Stimulated activated naive CD8-positive, alpha-beta T cell treated with anti-CD3 and anti-CD28 coated beads, Interleukin-15, amount 100 ng/mL, for 72 hours (primary cell): ENCODE results near the gene SMCO2.

Source experiments
- ATAC-seq: fragments of 150-1000 bp; cut with Tn5 transposase; 2 replicates; pipeline ENCODE4 v1.10.0; 2021; ENCODE audit warnings: mild to moderate bottlenecking, moderate library complexity
- DNase-seq, 2 donors: peaks; one replicate each; pipeline ENCODE4 v3.0.0; 2021 to 2022
- H3K27ac Mint-ChIP-seq, 2 donors: one replicate each; pipeline ENCODE4 v1.8.0; 2022; ENCODE audit warnings: mild to moderate bottlenecking in 2 of 2, mixed read lengths in 2 of 2, moderate library complexity in 2 of 2
- H3K27me3 Mint-ChIP-seq: one replicate; pipeline ENCODE4 v1.8.0; 2022; ENCODE audit warnings: mixed read lengths
- H3K4me1 Mint-ChIP-seq: one replicate; pipeline ENCODE4 v1.8.0; 2022; ENCODE audit warnings: mild to moderate bottlenecking, mixed read lengths
- H3K4me3 Mint-ChIP-seq, 2 donors: one replicate each; pipeline ENCODE4 v1.8.0; 2022; ENCODE audit warnings: mild to moderate bottlenecking in 2 of 2, mixed read lengths in 2 of 2, moderate library complexity in 1 of 2
- H3K9me3 Mint-ChIP-seq, 2 donors: one replicate each; pipeline ENCODE4 v1.8.0; 2022; ENCODE audit warnings: mixed read lengths in 2 of 2

SMCO2 gene

DNA sequence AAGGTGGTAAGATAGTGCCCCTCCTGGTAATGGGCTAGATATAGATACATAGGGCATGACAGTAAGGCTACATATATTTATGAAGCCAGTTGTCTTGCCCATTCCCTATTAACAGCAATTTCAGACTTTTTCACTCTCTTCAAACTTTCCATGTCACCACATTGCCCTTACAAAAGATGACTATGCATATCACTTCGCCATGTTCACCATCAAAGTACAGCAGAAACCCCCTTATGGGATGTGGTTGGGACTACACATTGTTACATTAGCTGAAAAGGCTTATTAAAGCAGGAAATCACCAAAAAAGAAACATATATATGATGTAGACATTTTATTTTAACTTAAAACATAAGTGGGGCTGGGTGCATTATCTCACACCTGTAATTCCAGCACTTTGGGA is 9.8 kb upstream of the SMCO2 start:
- DNase-seq: peak in 1 of 2 donors; percentile 23
- Mint-ChIP-seq H3K9me3 (peaks cover 0 to 11% of the 10 kb centered on the region in 2 donors), H3K4me3 (no peak overlapping the region), H3K4me1 (peaks cover 43% of the 10 kb centered on the region), H3K27me3 (peaks cover 14% of the 10 kb centered on the region), H3K27ac (no peak overlapping the region)
- ATAC-seq: peak; percentile 88

DNA sequence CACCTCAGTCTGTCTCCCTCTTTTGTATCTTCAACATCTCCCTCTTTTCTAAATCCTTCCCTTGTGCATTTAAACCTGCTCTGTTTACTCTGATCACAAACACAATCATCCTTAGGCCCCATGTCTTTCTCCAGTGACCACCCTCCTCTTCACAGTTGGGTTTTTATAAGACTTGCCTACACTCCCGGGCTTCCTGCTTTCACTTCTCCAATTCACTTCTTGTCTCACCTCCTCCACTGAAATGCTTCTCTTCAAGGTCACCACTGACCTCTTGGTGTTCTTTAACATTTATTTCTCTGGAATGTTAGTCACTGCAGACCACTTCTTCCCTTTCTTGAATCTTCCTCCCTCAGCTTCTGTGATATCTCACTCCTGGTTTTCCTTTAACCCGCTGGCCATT is 8.7 kb upstream of the SMCO2 start:
- Mint-ChIP-seq H3K27ac (no peak overlapping the region), H3K4me3 (peak overlapping the region in 1 of 2 donors; percentile 1), H3K4me1 (peaks cover 40% of the 10 kb centered on the region), H3K9me3 (peaks cover 0 to 8% of the 10 kb centered on the region in 2 donors), H3K27me3 (peaks cover 14% of the 10 kb centered on the region)
- DNase-seq (no peak), ATAC-seq (no peak)

DNA sequence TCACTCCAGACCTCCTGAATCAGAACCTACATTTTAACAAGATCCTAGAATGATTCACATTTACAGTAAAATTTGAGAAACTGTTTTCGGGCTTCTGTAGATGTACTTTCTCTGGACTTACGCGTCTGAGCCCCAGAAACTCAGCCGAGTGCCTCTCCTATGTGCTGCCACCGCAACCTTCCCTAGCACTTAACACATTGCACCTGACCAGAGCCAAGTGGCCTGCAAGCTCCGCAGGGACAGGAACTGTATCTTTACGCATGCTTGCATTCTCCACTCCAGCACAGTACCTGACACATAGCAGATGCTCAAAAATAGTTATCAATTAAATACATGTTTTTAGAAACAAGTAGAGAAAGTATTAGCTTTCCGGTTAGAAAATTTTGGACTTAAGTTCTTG is 1.2 kb downstream of the SMCO2 start:
- H3K27ac Mint-ChIP-seq: no peak overlapping the region
- DNase-seq: no peak
- H3K9me3 Mint-ChIP-seq: peaks cover 0 to 20% of the 10 kb centered on the region in 2 donors
- ATAC-seq: no peak
- no peaks in the 10 kb centered on the region for H3K4me1 Mint-ChIP-seq
- H3K27me3 Mint-ChIP-seq: peaks cover 7% of the 10 kb centered on the region
- no peak overlapping the region for H3K4me3 Mint-ChIP-seq

DNA sequence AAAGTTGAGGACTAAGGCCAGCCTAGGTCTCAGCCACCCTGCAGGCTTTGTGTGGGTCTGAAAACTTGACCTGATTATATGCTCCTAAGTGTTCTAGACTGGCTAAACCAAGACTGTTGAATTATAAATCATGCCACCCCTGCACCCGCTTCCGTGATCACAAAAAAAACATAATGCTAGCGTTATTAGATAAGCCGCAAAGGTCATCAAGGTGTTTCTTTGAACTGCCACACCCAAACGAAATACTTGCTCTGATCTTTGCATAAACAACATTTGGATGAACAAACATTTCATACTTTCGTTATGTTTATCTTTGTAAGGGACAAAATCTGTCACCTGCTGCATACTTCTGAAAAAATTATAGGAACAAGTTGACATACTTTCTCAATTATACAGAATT is 2.5 kb downstream of the SMCO2 start:
- DNase-seq: no peak
- Mint-ChIP-seq H3K27me3 (peaks cover 7% of the 10 kb centered on the region), H3K4me3 (no peak overlapping the region), H3K4me1 (peaks cover 5% of the 10 kb centered on the region), H3K27ac (no peak overlapping the region), H3K9me3 (peaks cover 0 to 20% of the 10 kb centered on the region in 2 donors)
- no peak for ATAC-seq

DNA sequence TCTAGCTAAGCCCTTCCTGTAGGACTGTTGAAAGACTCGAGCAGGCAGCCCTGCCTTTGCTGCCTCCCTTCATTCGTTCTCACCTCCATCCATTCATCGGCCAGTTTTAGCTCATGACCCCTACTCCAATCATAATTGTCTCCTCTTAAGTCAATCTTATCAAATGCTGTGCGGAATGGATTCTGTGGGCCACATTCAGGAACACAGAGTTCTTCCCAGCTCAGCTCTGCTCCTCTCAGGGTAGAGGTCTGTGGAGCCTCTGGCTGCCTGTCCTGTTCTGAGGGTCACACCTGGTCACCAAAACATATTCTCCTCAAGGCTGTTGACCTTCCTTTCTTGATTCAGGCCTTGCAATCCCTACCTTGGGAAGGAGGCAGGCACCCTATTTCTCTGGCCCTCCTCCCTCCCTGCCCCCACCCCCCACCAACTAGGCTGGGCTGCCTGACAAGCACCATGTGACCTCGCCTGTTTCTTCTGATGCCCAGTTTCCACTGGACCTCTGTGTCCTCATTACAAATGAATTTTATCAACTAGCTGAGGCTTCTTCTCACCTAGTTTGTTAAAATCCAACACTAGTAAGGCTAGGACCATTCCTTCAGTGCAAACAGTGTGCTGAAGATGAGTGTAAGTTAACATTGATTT is 3.5 kb downstream of the SMCO2 start:
- no peak for ATAC-seq
- Mint-ChIP-seq H3K4me3 (no peak overlapping the region), H3K27ac (no peak overlapping the region), H3K27me3 (peaks cover 7% of the 10 kb centered on the region), H3K9me3 (peaks cover 0 to 20% of the 10 kb centered on the region in 2 donors), H3K4me1 (peaks cover 6% of the 10 kb centered on the region)
- DNase-seq: no peak

DNA sequence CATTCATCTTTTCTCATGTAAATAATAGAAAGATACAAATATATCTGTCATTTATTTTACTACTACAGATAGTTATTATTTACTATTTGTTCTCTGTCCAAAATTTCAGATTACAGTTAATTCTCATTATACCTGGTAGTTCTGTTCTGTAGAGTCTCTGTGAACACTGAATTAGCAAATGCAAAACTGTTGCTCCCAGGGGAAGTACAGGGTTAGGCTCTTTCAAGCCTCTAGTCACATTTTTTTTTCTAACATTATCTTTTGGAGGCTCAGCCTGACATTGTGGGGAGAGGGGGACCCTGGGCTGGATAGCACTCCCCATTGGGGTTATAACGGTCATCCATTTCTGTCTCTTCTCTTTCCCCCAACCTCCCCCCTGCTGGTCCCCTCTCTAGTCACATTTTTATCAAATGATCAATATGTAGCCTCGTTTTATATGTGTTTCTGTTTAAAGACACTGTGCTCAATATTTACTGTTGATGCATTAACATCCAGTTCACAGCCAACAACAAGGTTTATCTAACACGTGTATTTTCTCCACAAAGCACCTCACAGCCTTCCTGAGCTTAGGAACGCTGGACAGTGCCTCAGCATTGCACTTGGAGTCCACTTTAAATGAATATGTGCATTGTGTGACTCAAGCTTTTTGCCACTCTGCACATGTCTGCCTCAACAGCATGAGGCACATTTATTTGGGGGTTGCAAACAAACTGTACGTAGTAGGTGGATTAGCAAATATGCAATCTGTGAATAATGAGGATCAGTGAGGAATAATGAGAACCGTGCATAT is 4.7 kb downstream of the SMCO2 start:
- no peak for DNase-seq
- peaks cover 0 to 12% of the 10 kb centered on the region in 2 donors for H3K9me3 Mint-ChIP-seq
- peaks cover 6% of the 10 kb centered on the region for H3K4me1 Mint-ChIP-seq
- peaks cover 7% of the 10 kb centered on the region for H3K27me3 Mint-ChIP-seq
- no peak overlapping the region for H3K4me3 Mint-ChIP-seq
- H3K27ac Mint-ChIP-seq: no peak overlapping the region
- no peak for ATAC-seq

DNA sequence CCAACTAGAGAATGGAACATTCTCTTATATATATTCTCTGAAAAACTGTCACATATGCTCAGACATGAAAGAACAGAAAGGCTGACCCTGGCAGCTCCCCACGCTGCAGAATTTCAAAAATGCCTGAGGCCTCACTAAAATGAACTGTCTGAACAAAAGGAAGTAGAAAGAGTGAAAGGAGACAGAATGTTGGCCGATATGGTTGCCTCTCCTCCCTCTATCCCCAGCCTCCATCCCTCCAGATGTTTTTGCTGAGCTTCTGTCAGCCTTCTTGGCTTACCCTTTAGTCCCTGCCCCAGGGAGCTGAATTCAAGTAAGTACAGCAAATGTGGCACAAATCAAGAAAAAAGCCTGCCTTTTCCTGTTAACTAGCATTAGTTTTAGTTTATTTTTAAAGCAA is 6.9 kb downstream of the SMCO2 start:
- peaks cover 7% of the 10 kb centered on the region for H3K27me3 Mint-ChIP-seq
- H3K4me1 Mint-ChIP-seq: peaks cover 19% of the 10 kb centered on the region
- no peak overlapping the region for H3K4me3 Mint-ChIP-seq
- no peak for DNase-seq
- H3K9me3 Mint-ChIP-seq: no peaks in the 10 kb centered on the region
- H3K27ac Mint-ChIP-seq: no peak overlapping the region
- no peak for ATAC-seq

DNA sequence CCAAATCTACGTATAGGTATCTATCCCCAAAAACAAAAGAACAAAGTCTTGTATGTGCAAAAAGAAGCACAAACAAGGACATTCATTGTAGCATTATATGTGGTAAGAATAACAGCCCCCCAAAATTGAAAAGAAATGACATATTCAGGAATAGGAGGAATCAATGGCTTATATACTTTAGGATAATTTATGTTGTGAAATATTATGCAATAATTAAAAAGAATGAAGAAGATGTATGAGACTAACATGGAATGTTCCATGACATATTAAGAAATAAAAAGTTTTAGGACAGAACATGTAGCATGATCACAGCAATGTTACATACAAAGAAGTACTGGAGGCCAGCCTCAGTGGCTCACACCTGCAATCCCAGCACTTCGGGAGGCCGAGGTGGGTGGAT is 9.1 kb downstream of the SMCO2 start:
- no peak for DNase-seq
- H3K4me3 Mint-ChIP-seq: no peak overlapping the region
- H3K27me3 Mint-ChIP-seq: peaks cover 7% of the 10 kb centered on the region
- H3K4me1 Mint-ChIP-seq: peaks cover 31% of the 10 kb centered on the region
- no peak overlapping the region for H3K27ac Mint-ChIP-seq
- no peaks in the 10 kb centered on the region for H3K9me3 Mint-ChIP-seq
- no peak for ATAC-seq

DNA sequence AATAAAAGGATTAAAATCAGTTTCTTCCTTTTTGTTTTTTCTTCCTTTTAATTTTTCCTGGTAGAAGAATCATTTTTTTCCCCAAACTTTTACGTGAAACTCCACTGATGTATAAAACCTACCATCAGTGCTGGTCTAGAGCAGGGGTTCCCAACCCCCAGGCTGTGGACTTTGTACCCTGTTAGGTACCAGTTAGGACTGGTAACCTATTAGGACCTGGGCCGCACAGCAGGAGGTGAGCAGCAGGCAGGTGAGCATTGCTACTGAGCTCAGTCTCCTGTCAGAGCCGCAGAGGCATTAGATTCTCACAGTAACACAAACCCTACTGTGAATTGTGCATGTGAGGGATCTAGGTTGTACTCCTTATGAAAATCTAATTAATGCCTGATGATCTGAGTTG is 10.1 kb downstream of the SMCO2 start:
- no peak for DNase-seq
- Mint-ChIP-seq H3K27ac (no peak overlapping the region), H3K4me1 (peaks cover 41% of the 10 kb centered on the region), H3K27me3 (peaks cover 2% of the 10 kb centered on the region), H3K9me3 (no peaks in the 10 kb centered on the region), H3K4me3 (no peak overlapping the region)
- ATAC-seq: no peak

DNA sequence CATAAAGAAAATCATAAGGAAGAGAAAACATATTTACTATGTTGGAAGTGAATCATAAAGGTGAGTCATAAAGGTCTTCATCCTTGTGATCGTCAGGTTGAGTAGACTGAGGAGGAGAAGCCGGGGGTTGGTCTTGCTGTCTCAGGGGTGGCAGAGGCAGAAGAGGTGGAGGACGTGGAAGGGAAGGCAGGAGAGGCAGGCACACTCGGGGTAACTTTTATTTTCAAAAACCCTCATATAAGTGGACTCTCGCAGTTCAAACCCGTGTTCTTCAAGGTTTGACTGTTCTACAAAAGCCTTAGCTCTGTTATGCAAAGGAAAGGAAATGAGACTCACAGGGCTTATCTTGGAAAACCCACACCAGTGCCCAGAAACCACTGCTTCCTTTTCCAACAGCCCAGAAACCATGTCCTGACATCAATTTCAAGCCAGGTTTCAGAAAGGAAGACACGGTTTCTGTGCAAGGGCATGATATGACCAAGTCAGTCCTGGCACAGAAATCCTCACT is 14.0 kb downstream of the SMCO2 start:
- H3K4me1 Mint-ChIP-seq: peaks cover 64% of the 10 kb centered on the region
- peak; percentile 71 for ATAC-seq
- peak overlapping the region in 1 of 2 donors; percentile 93 for H3K27ac Mint-ChIP-seq
- peak; percentile 30 to 72 for DNase-seq
- peaks cover 0 to 5% of the 10 kb centered on the region in 2 donors for H3K9me3 Mint-ChIP-seq
- peak overlapping the region; percentile 66 to 75 for H3K4me3 Mint-ChIP-seq
- no peaks in the 10 kb centered on the region for H3K27me3 Mint-ChIP-seq

DNA sequence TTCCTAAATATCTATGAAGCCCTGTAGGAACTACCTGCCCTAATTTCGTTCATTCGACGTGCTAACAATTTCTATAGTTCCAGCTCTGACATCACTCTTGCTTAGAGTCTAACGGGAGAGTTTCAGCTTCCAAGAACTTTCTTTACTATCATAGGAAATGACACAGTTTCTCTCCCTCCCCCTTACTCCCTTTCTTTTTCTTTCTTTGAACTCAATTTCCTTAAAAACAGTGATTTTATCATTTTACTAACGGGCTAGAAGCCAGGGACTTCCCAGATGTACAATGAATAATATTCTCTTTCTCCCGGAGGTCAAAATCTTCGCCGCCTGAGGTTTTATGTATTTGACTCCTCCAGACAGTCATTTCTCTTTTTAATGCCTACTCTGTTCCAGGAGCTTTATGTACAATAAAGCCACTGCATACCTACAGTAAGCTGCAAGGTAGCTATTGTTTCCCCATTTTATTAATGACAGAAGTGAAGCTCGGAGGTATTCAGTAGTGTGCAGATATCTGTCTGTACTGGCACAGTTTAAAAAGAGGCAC is 15.7 kb downstream of the SMCO2 start:
- ATAC-seq (peak; percentile 74), DNase-seq (peak in 1 of 2 donors; percentile 37)
- Mint-ChIP-seq H3K27ac (peak overlapping the region in 1 of 2 donors; percentile 1), H3K4me3 (peak overlapping the region; percentile 32), H3K4me1 (peaks cover 63% of the 10 kb centered on the region), H3K27me3 (no peaks in the 10 kb centered on the region), H3K9me3 (peaks cover 0 to 5% of the 10 kb centered on the region in 2 donors)

DNA sequence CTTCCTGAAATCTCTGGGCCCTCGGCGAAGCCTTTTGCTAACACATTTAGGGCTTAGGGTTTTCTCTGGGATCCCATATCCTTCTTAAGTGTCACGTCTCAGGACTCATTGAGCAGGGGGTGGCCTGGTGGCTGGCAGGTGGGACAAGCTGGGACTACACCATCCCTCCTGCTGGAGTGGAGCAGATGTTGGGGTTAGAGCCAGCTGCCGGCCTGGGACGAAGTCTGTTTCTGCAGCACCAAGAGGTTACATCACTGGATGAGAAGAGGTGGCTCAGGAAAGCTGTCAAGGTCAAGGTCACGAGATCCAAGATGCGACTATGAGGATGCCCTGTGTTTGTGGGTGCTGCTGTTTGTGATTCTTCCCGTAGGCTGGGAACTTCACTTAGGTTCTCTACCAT is 16.3 kb downstream of the SMCO2 start:
- H3K4me1 Mint-ChIP-seq: peaks cover 64% of the 10 kb centered on the region
- DNase-seq (no peak), ATAC-seq (no peak)
- H3K9me3 Mint-ChIP-seq: peaks cover 0 to 5% of the 10 kb centered on the region in 2 donors
- H3K27ac Mint-ChIP-seq: no peak overlapping the region
- H3K4me3 Mint-ChIP-seq: peak overlapping the region in 1 of 2 donors; percentile 13
- H3K27me3 Mint-ChIP-seq: no peaks in the 10 kb centered on the region

DNA sequence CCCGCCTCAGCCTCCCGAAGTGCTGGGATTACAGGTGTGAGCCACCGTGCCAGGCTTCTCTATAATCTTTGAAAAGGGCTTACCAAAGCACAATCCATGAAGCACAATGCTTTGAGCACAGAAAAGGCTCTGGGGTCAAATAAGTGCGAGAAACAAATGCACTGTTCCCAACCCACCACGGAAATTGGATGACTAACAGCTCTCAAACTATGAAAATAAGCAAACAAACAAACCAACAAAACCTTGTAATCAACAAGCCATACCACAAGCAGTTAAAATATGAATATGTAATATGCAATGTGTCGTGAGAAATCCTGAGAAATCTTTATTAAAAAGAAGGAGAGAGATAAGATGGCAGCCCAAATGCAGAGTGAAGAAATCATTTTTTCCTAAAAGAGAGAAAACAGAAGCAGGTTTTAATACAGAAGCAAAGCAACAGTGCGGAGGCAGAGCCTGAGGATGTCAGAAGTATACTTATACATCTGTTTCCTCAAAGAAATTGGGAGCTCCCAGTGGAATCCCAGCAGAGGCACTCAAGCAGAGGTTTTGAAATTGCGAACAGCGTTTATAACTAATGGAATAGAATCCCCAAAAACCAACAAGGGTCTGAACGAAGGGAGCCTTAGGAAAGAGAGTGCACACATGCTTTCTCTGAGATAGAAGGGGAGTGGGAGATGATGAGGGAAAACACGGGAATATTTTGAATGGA is 17.1 kb downstream of the SMCO2 start:
- no peaks in the 10 kb centered on the region for H3K27me3 Mint-ChIP-seq

DNA sequence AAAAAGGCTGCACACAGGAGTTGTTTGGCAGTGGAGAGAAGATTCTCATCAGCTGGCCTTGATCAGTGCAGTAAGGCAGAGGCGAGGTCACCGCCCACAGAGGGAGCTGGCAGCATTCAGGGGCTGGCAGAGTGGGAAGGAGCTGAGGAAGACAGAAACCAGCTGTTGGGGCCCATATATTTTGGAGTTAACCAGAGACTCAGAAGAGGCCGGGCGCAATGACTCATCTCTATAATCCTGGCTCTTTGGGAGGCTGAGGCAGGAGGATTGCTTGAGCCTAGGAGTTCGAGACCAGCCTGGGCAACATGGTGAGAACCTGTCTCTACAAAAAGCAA is 17.7 kb downstream of the SMCO2 start:
- Mint-ChIP-seq H3K4me1 (peaks cover 72% of the 10 kb centered on the region), H3K9me3 (peaks cover 0 to 5% of the 10 kb centered on the region in 2 donors), H3K27me3 (no peaks in the 10 kb centered on the region), H3K4me3 (no peak overlapping the region), H3K27ac (no peak overlapping the region)
- no peak for ATAC-seq
- DNase-seq: peak in 1 of 2 donors; percentile 49

More for the DNA sequence above, 17.1 kb downstream of the SMCO2 start:
- ATAC-seq (no peak), DNase-seq (no peak)
- Mint-ChIP-seq H3K4me3 (peak overlapping the region in 1 of 2 donors; percentile 23), H3K27ac (peak overlapping the region in 1 of 2 donors; percentile 92), H3K9me3 (peaks cover 0 to 5% of the 10 kb centered on the region in 2 donors), H3K4me1 (peaks cover 70% of the 10 kb centered on the region)

DNA sequence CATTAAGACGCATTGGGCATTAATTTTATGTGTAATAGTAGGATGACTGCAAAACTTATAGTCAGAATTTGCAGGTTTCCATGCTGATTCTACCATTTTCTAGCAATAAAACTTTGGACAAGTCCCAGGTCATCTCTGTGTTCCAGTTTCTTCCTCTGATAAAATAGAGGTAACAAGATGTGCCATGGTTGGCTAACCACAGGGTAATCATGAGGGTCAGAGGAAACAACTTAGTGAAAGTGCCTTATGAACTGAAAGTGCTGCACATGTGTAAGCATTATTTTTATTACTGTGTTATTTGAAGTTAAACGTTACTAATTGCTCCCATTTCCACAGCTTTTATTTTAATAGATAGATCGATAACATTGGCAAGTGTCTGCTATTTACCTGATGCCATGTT is 21.1 kb downstream of the SMCO2 start:
- H3K4me1 Mint-ChIP-seq: peaks cover 55% of the 10 kb centered on the region
- ATAC-seq: peak; percentile 39
- DNase-seq: no peak
- peaks cover 0 to 5% of the 10 kb centered on the region in 2 donors for H3K9me3 Mint-ChIP-seq
- H3K27me3 Mint-ChIP-seq: no peaks in the 10 kb centered on the region
- H3K4me3 Mint-ChIP-seq: no peak overlapping the region
- no peak overlapping the region for H3K27ac Mint-ChIP-seq
